Medulla oblongata (tissue), 1 donor: ENCODE measurements around the gene SPEM1.
"Not testable (repeated sequence)": the region's sequence is repeated elsewhere in the genome, so short reads cannot be mapped to it uniquely, and the experiment has no call there.

ENCODE experiments used
- DNase-seq: peaks from one replicate; pipeline ENCODE4 v3.0.0-alpha.2; 2015; ENCODE audit errors: extremely low spot score

SPEM1 gene

DNA sequence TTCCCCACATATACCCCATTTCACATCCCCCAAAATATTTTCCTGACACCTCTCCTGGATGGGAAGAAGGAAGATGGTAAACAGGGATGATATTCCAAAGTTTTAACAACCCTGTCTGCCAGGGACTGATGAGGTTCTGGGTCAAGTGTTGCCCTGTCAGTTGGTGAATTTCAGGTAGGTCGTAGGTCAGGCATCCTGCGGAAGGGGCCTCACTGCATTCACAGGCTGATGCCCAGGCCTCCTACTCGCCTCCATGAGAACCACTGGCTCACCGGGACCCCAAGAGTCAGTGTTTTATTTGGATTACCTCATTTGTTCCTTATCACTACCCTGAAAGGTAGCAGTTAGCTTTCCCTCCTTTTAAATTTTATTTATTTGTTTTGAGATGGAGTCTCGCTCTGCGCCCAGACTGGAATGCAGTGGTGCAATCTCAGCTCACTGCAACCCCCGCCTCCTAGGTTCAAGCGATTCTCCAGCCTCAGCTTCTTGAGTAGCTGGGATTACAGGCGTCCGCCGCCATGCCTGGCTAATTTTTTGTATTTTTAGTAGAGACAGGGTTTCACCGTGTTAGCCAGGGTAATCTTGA lies 48.8 kb downstream of the SPEM1 start:
- DNase-seq: no peak

DNA sequence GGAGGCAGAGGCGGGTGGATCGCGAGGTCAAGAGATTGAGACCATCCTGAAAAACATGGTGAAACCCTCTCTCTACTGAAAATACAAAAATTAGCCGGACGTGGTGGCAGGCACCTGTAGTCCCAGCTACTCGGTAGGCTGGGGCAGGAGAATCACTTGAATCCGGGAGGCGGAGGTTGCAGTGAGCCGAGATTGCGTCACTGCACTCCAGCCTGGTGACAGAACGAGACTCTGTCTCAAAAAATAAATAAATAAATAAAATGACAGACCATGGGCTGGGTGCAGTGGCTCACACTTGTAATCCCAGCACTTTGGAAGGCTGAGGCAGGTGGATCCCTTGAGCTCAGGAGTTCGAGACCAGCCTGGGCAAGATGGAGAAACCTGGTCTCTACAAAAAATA lies 49.7 kb downstream of the SPEM1 start:
- DNase-seq: not testable (repeated sequence)

DNA sequence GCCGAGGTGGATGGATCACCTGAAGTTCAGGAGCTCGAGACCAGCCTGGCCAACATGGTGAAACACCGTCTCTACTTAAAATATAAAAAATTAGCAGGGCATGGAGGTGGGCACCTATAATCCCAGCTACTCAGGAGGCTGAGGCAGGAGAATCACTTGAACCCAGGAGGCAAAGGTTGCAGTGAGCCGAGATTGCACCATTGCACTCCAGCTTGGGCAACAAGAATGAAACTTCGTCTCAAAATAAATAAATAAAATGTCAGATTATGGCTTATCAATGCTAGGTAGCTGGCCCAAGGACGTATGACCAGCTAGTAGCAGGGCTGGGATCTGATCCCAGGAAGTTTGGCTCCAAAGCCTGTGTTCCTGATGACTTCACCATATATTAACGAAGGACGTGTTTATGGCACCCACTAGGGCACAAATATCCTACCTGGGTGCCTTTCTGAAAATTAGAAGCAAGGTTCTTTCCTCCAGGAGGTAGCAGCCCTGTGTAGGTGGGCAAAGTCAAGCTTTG lies 50.4 kb downstream of the SPEM1 start:
- DNase-seq: not testable (repeated sequence)
